HCT116 (cell line): Measurements from ENCODE around the gene DLG2. TPM values are rescaled to one million over a fixed set of nuclear protein-coding genes. Genes with fewer than 3 reads are reported as not detected.

ENCODE experiments used
- ATAC-seq: fragments of 200-7000 bp; cut with Tn5 transposase; 2 replicates; pipeline ENCODE4 v1.9.1; 2020; ENCODE audit warnings: mild to moderate bottlenecking, moderate library complexity
- BruUV-seq: library from RNA; stranded (reverse); fragments of 400-500 nt; replicated peaks from 2 replicates; lab custom pipeline; 2021; lab: Mats Ljungman, UMichigan
- CTCF ChIA-PET: fragments of 300-600 bp; sonication (Branson Sonifier 250); formaldehyde crosslinking; loops from one replicate; lab custom pipeline; 2021; ENCODE audit warnings: antibody characterized with exemption; lab: Charles Lee
- POLR2A ChIA-PET: fragments of 300-600, 350-600 bp; sonication (Branson Sonifier 250); formaldehyde crosslinking; loops from one replicate; lab custom pipeline; 2021; ENCODE audit warnings: antibody characterized with exemption; lab: Charles Lee
- RAD21 ChIA-PET, 2 experiments: fragments of 300-600 bp; sonication (Branson Sonifier 250); formaldehyde crosslinking; loops; one replicate each; lab custom pipeline; 2023; ENCODE audit warnings: low total read pairs in 2 of 2; ENCODE audit not compliant: uncharacterized antibody in 2 of 2, unreplicated experiment in 2 of 2, low non-redundant PET in 1 of 2; lab: Charles Lee
- DNase-seq: peaks from one replicate; pipeline ENCODE4 v3.0.0-alpha.2; 2010; ENCODE audit warnings: low read depth, low spot score
- H2AFZ ChIP-seq: fragments of 200-600 bp; shearing (Covaris generic), sonication (generic); 2 replicates; pipeline ENCODE4 v1.6.1; 2017; ENCODE audit warnings: low read depth, mixed run types, mixed read lengths, antibody characterized with exemption, low read length; ENCODE audit not compliant: poor library complexity, severe bottlenecking
- H3K27ac ChIP-seq: 2 replicates; pipeline ENCODE4 v1.5.1; 2012; ENCODE audit warnings: low read depth, low read length
- H3K27me3 ChIP-seq: fragments of 200-600 bp; sonication (generic); 2 replicates; pipeline ENCODE4 v1.6.1; 2016; ENCODE audit warnings: mixed run types, low read length, mixed read lengths; ENCODE audit not compliant: insufficient read depth
- H3K36me3 ChIP-seq, 2 experiments: fragments of 200-500 bp in 1 of 2; fragments of 200-600 bp in 1 of 2; sonication (Bioruptor generic) in 1 of 2; sonication (generic) in 1 of 2; 2 replicates each; pipeline versions ENCODE4 v1.5.1 to v1.6.1; 2014 to 2016; ENCODE audit warnings: low read length in 2 of 2, inconsistent platforms in 1 of 2, mixed read lengths in 1 of 2, mixed run types in 1 of 2; ENCODE audit not compliant: insufficient read depth in 2 of 2, control insufficient read depth in 1 of 2
- H3K4me1 ChIP-seq, 2 experiments: fragments of 200-600 bp in 1 of 2; sonication (generic) in 1 of 2; 2 replicates each; pipeline versions ENCODE4 v1.5.1 to v1.6.1; 2012 to 2017; ENCODE audit warnings: low read length in 2 of 2, inconsistent platforms in 1 of 2, mild to moderate bottlenecking in 1 of 2, mixed read lengths in 1 of 2, mixed run types in 1 of 2, moderate library complexity in 1 of 2; ENCODE audit not compliant: insufficient read depth in 2 of 2, control insufficient read depth in 1 of 2
- H3K4me2 ChIP-seq: fragments of 200-600 bp; sonication (generic); 2 replicates; pipeline ENCODE4 v1.6.1; 2017; ENCODE audit warnings: mixed run types, low read length, mixed read lengths
- H3K4me3 ChIP-seq, 2 experiments: fragments of 200-600 bp in 1 of 2; sonication (generic) in 1 of 2; replicated peaks in 1 of 2; 2 replicates each; pipeline ENCODE4 v1.5.1; 2011 to 2016; ENCODE audit warnings: low read length in 2 of 2, control low read depth in 1 of 2, low read depth in 1 of 2, mild to moderate bottlenecking in 1 of 2, mixed read lengths in 1 of 2, mixed run types in 1 of 2
- H3K79me2 ChIP-seq: fragments of 200-600 bp; sonication (generic); 2 replicates; pipeline ENCODE4 v1.6.1; 2017; ENCODE audit warnings: mild to moderate bottlenecking, mixed run types, low read length, moderate library complexity, mixed read lengths; ENCODE audit not compliant: insufficient read depth
- H3K9ac ChIP-seq: fragments of 200-600 bp; sonication (generic); 2 replicates; pipeline ENCODE4 v1.6.1; 2016; ENCODE audit warnings: low read length, mixed read lengths
- H3K9me2 ChIP-seq: fragments of 200-600 bp; sonication (generic), shearing (Covaris generic); 2 replicates; pipeline ENCODE4 v1.6.1; 2017; ENCODE audit warnings: mixed run types, mild to moderate bottlenecking, moderate library complexity; ENCODE audit not compliant: insufficient read depth
- H3K9me3 ChIP-seq, 2 experiments: fragments of 200-500 bp in 1 of 2; fragments of 200-600 bp in 1 of 2; sonication (Bioruptor generic) in 1 of 2; sonication (generic) in 1 of 2; 2 replicates each; pipeline ENCODE4 v1.6.1; 2014 to 2017; ENCODE audit warnings: low read length in 2 of 2, mixed read lengths in 2 of 2, inconsistent platforms in 1 of 2, low read depth in 1 of 2, mild to moderate bottlenecking in 1 of 2, mixed run types in 1 of 2, moderate library complexity in 1 of 2; ENCODE audit not compliant: control insufficient read depth in 1 of 2, insufficient read depth in 1 of 2
- H4K20me1 ChIP-seq: fragments of 200-600 bp; sonication (generic), shearing (Covaris generic); 2 replicates; pipeline ENCODE4 v1.6.1; 2017; ENCODE audit warnings: mixed run types, mild to moderate bottlenecking, moderate library complexity; ENCODE audit not compliant: insufficient read depth
- CBX3 ChIP-seq: IDR thresholded peaks from 2 replicates; pipeline ENCODE4 v1.6.1; 2012; ENCODE audit warnings: low read depth
- CEBPB ChIP-seq: IDR thresholded peaks from 2 replicates; pipeline ENCODE4 v1.6.1; 2012; ENCODE audit warnings: low read depth
- EGR1 ChIP-seq: IDR thresholded peaks from 2 replicates; pipeline ENCODE4 v1.6.1; 2012; ENCODE audit warnings: low read depth
- ELF1 ChIP-seq: IDR thresholded peaks from 2 replicates; pipeline ENCODE4 v1.6.1; 2012; ENCODE audit warnings: low read depth, borderline replicate concordance
- EZH2 ChIP-seq: fragments of 200-600 bp; sonication (generic); IDR thresholded peaks from 2 replicates; pipeline ENCODE4 v1.6.1; 2017; ENCODE audit warnings: antibody characterized with exemption, mixed run types
- EZH2phosphoT487 ChIP-seq: fragments of 200-600 bp; IDR thresholded peaks from 2 replicates; pipeline ENCODE4 v1.6.1; 2018; ENCODE audit warnings: antibody characterized with exemption, borderline replicate concordance
- FOSL1 ChIP-seq: IDR thresholded peaks from 2 replicates; pipeline ENCODE4 v1.6.1; 2012; ENCODE audit warnings: low read depth
- POLR2A ChIP-seq: IDR thresholded peaks from 2 replicates; pipeline ENCODE4 v1.7.0; 2011; ENCODE audit warnings: borderline replicate concordance; ENCODE audit not compliant: insufficient read depth, insufficient read length; ENCODE audit errors: extremely low read depth
- POLR2AphosphoS5 ChIP-seq: IDR thresholded peaks from 2 replicates; pipeline ENCODE4 v1.6.1; 2011; ENCODE audit warnings: mild to moderate bottlenecking, low read depth, low read length, moderate library complexity
- RAD21 ChIP-seq: IDR thresholded peaks from 2 replicates; pipeline ENCODE4 v1.6.1; 2012; ENCODE audit warnings: low read depth, mild to moderate bottlenecking
- REST ChIP-seq: IDR thresholded peaks from 2 replicates; pipeline ENCODE4 v1.6.1; 2012; ENCODE audit warnings: low read depth
- SIN3A ChIP-seq: IDR thresholded peaks from 2 replicates; pipeline ENCODE4 v1.6.1; 2012; ENCODE audit warnings: low read depth
- SP1 ChIP-seq: IDR thresholded peaks from 2 replicates; pipeline ENCODE4 v1.6.1; 2012; ENCODE audit warnings: low read depth
- SRF ChIP-seq: IDR thresholded peaks from 2 replicates; pipeline ENCODE4 v1.6.1; 2012; ENCODE audit warnings: low read depth
- TCF7L2 ChIP-seq: IDR thresholded peaks from 2 replicates; pipeline ENCODE4 v1.7.0; 2011; ENCODE audit warnings: borderline replicate concordance, inconsistent platforms; ENCODE audit not compliant: insufficient read depth, insufficient read length; ENCODE audit errors: extremely low read depth
- ZFX ChIP-seq: fragments of 450-650 bp; IDR thresholded peaks from 2 replicates; pipeline ENCODE4 v1.6.1; 2017
- ZNF274 ChIP-seq: fragments of 200-500 bp; sonication (Bioruptor generic); IDR thresholded peaks from 2 replicates; pipeline ENCODE4 v1.6.1; 2014; ENCODE audit warnings: mild to moderate bottlenecking, low read depth, low read length, inconsistent platforms
- intact Hi-C: fragments of 100-400 bp; cut with micrococcal nuclease; formaldehyde crosslinking; loops from 2 replicates; pipeline ENCODE4 v1.10.0; 2022
- total RNA-seq: library from RNA; stranded (reverse); gene quantifications from one replicate; pipeline ENCODE4 v1.2.1, GENCODE V29; 2021; ENCODE audit not compliant: unreplicated experiment
- TF ChIP-seq, protein P1 (sequence below): IDR thresholded peaks from 2 replicates; pipeline ENCODE4 v1.6.1; 2012
- TF ChIP-seq, protein P2 (sequence below): IDR thresholded peaks from 2 replicates; pipeline ENCODE4 v1.6.1; 2012
- TF ChIP-seq, protein P3 (sequence below), 3 experiments: fragments of 200-600 bp in 1 of 3; sonication (generic) in 1 of 3; IDR thresholded peaks in 2 of 3; conservative IDR thresholded peaks in 1 of 3; 2 replicates each; pipeline ENCODE4 v1.5.1; 2012 to 2017; ENCODE audit warnings: low read depth in 2 of 3, low read length in 2 of 3, antibody characterized with exemption in 1 of 3, borderline replicate concordance in 1 of 3, control low read depth in 1 of 3, mild to moderate bottlenecking in 1 of 3, mixed read lengths in 1 of 3, mixed run types in 1 of 3, moderate library complexity in 1 of 3; ENCODE audit not compliant: insufficient read depth in 1 of 3

Gene DLG2
- total RNA-seq, 1 experiment from 2014 or later: 2.4 TPM

DNA sequence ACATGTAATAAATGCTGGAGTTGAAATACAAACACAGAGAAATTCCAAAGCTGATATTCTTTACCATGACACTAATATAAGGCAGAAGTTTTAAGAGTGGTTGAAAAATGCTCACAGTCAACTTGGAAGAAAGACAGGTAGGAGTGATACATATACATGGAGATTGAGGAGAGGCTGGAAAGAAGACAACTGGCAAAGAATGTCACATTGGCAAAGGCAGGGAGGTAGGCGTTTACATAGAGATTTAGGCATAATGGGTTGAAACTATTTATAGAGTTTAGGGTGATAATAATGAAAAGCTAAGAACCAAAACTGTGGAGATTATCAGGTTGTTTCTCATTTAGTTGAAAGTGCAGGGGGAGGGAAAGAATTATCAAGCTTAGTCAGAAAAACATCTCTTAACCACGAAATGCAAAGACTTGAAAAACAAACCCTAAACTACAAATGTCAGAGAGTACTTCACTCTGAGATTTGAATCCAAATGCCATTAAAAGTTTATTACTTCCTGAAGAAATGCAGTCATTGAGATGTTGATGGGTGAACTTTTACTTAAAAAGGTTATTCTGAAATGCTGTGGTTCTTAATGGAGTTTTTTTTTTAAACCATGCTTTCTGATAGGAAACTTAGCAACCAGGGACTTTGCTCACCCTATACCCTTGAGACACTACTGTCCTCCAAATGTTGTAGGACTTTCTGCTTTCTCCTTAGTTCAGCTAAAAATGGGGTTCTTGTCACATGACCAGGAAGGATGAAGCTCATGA, 2202.6 kb downstream of the DLG2 start:
- ATAC-seq: no peak
- Histone ChIP-seq H3K9me2 (no peaks in the 10 kb centered on the region), H3K36me3 (no peaks in the 10 kb centered on the region), H3K79me2 (no peaks in the 10 kb centered on the region), H3K27me3 (no peaks in the 10 kb centered on the region), H2AFZ (no peak overlapping the region), H3K4me1 (no peaks in the 10 kb centered on the region), H3K4me3 (no peak overlapping the region), H3K9me3 (no peaks in the 10 kb centered on the region), H3K9ac (no peak overlapping the region), H4K20me1 (no peaks in the 10 kb centered on the region), H3K27ac (no peak overlapping the region), H3K4me2 (no peak overlapping the region)
- BruUV-seq: no TSS peak
- no peak for TF ChIP-seq SIN3A
- TF ChIP-seq, protein P1, sequence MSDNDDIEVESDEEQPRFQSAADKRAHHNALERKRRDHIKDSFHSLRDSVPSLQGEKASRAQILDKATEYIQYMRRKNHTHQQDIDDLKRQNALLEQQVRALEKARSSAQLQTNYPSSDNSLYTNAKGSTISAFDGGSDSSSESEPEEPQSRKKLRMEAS: no peak
- TF ChIP-seq ELF1: no peak
- TF ChIP-seq EZH2phosphoT487: no peak
- TF ChIP-seq EZH2: no peak
- TF ChIP-seq POLR2A: no peak
- no peak for TF ChIP-seq TCF7L2
- no peak for TF ChIP-seq POLR2AphosphoS5
- no peak for TF ChIP-seq FOSL1
- TF ChIP-seq ZFX: no peak
- no peak for TF ChIP-seq REST
- no peak for TF ChIP-seq SP1
- TF ChIP-seq, protein P2, sequence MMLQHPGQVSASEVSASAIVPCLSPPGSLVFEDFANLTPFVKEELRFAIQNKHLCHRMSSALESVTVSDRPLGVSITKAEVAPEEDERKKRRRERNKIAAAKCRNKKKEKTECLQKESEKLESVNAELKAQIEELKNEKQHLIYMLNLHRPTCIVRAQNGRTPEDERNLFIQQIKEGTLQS: no peak
- TF ChIP-seq RAD21: no peak
- no peak for TF ChIP-seq EGR1
- TF ChIP-seq, protein P3, sequence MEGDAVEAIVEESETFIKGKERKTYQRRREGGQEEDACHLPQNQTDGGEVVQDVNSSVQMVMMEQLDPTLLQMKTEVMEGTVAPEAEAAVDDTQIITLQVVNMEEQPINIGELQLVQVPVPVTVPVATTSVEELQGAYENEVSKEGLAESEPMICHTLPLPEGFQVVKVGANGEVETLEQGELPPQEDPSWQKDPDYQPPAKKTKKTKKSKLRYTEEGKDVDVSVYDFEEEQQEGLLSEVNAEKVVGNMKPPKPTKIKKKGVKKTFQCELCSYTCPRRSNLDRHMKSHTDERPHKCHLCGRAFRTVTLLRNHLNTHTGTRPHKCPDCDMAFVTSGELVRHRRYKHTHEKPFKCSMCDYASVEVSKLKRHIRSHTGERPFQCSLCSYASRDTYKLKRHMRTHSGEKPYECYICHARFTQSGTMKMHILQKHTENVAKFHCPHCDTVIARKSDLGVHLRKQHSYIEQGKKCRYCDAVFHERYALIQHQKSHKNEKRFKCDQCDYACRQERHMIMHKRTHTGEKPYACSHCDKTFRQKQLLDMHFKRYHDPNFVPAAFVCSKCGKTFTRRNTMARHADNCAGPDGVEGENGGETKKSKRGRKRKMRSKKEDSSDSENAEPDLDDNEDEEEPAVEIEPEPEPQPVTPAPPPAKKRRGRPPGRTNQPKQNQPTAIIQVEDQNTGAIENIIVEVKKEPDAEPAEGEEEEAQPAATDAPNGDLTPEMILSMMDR (IDR thresholded peaks at IDR 0.05 in 2 of 3, conservative IDR thresholded peaks at IDR 0.05 in 1 of 3; ENCODE audit: borderline replicate concordance in 1 of 3, insufficient read depth in 1 of 3, low read depth in 2 of 3, low read length in 2 of 3): no peak
- no peak for TF ChIP-seq ZNF274
- TF ChIP-seq SRF: no peak
- TF ChIP-seq CBX3: no peak
- TF ChIP-seq CEBPB: no peak
- DNase-seq: no peak
- intact Hi-C loops: no loop called here
- POLR2A ChIA-PET: no interaction called here
- CTCF ChIA-PET: no interaction called here
- RAD21 ChIA-PET: no interaction called here
